SJSA1 (cell line): ENCODE measurements around the gene PRKN. TPM values are rescaled to one million over a fixed set of nuclear protein-coding genes. Genes with fewer than 3 reads are reported as not detected.

ENCODE experiments used
- DNase-seq, 2 experiments: peaks; one replicate each; pipeline ENCODE4 v3.0.0-alpha.2; 2015 to 2020; ENCODE audit warnings: low spot score in 2 of 2, low read depth in 1 of 2
- H3K27ac ChIP-seq: fragments of 250-450 bp; sonication (Bioruptor Pico); 2 replicates; pipeline ENCODE4 v1.5.1; 2020; ENCODE audit warnings: mild to moderate bottlenecking, moderate library complexity
- H3K27me3 ChIP-seq: fragments of 250-450 bp; sonication (Bioruptor Pico); replicated peaks from 2 replicates; pipeline ENCODE4 v1.5.1; 2020; ENCODE audit warnings: mild to moderate bottlenecking, moderate library complexity
- H3K36me3 ChIP-seq: fragments of 250-450 bp; sonication (Bioruptor Pico); 2 replicates; pipeline ENCODE4 v1.5.1; 2020; ENCODE audit warnings: mild to moderate bottlenecking
- H3K4me1 ChIP-seq: fragments of 250-450 bp; sonication (Bioruptor Pico); replicated peaks from 2 replicates; pipeline ENCODE4 v1.6.1; 2021; ENCODE audit warnings: mild to moderate bottlenecking
- H3K4me3 ChIP-seq: fragments of 250-450 bp; sonication (Bioruptor Pico); 2 replicates; pipeline ENCODE4 v1.5.1; 2020; ENCODE audit warnings: mild to moderate bottlenecking
- H3K9me3 ChIP-seq: fragments of 250-450 bp; sonication (Bioruptor Pico); replicated peaks from 2 replicates; pipeline ENCODE4 v1.5.1; 2020; ENCODE audit warnings: mild to moderate bottlenecking
- total RNA-seq: library from RNA; depleted of rRNA; stranded (reverse); fragments of >200 nt; shearing (Covaris generic); gene quantifications from 2 replicates; pipeline ENCODE4 v1.2.3, GENCODE V29; 2014

PRKN gene
- total RNA-seq, 1 experiment from 2014 or later = not detected

DNA sequence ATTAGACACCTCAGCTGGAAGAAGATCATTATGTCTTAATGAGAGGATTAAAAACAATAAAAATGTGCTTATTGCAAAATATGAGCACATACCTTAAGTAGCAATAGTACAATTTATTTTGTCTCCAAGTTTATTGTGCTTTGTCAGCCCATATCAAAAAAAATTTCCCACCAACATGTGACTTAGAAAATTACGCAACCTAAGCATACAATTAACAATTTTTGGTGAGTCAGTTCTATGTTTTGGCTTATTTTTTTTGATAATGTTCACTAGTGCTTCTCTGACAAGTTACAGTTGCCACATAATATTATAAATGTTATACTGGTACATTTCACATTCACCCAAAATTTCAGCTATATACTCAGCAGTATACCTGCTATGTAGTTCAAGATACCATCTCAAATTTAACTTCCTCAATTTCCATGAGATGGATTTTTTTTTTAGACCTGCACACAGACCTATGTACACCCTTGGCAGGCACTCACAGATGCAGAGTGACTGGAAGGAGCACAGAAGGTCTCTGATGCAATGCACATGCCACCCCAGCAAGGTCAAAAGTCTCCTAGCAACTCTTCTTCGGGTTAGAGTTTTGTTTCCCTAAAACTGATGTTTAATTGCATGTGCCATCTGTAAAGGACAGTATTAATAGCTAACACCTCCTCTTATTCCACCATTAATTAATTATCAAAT, 112.4 kb downstream of the PRKN start:
- no peaks in the 10 kb centered on the region for H3K4me1 ChIP-seq
- no peak overlapping the region for H3K4me3 ChIP-seq
- H3K27me3 ChIP-seq = no peaks in the 10 kb centered on the region
- H3K9me3 ChIP-seq = no peaks in the 10 kb centered on the region
- no peaks in the 10 kb centered on the region for H3K36me3 ChIP-seq
- H3K27ac ChIP-seq = no peak overlapping the region
- DNase-seq = no peak

GRCh38 chr6:162613310-162613709, 114.3 kb downstream of the PRKN start:
- no peaks in the 10 kb centered on the region for H3K27me3 ChIP-seq
- no peaks in the 10 kb centered on the region for H3K4me1 ChIP-seq
- H3K4me3 ChIP-seq = no peak overlapping the region
- no peak overlapping the region for H3K27ac ChIP-seq
- no peaks in the 10 kb centered on the region for H3K9me3 ChIP-seq
- H3K36me3 ChIP-seq = no peaks in the 10 kb centered on the region
- no peak for DNase-seq

DNA sequence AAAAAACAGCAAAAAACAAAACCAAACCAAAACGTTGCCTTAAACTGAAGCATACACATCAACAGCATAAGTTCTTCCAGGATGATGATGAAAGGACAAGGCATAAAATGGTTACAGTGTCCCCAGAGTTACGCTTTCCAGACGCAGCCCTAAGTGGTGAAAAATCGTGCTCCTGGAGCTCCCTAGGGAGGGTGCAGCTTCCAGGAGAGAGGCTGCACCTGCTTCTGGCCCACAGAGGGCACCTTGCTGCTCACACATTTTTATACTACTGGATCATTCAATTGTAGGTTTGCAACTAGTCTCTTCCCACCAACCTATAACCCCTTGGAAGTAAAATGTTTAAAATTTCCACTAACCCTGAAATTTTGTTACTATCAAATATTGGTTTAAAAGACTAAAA, 115.0 kb downstream of the PRKN start:
- Histone ChIP-seq H3K27me3 (no peaks in the 10 kb centered on the region), H3K9me3 (no peaks in the 10 kb centered on the region), H3K27ac (no peak overlapping the region), H3K4me1 (no peaks in the 10 kb centered on the region), H3K36me3 (no peaks in the 10 kb centered on the region), H3K4me3 (no peak overlapping the region)
- no peak for DNase-seq

GRCh38 chr6:162610351-162610750, 117.2 kb downstream of the PRKN start:
- Histone ChIP-seq H3K36me3 (no peaks in the 10 kb centered on the region), H3K27me3 (no peaks in the 10 kb centered on the region), H3K9me3 (no peaks in the 10 kb centered on the region), H3K27ac (no peak overlapping the region), H3K4me1 (no peaks in the 10 kb centered on the region), H3K4me3 (no peak overlapping the region)
- DNase-seq = no peak

DNA sequence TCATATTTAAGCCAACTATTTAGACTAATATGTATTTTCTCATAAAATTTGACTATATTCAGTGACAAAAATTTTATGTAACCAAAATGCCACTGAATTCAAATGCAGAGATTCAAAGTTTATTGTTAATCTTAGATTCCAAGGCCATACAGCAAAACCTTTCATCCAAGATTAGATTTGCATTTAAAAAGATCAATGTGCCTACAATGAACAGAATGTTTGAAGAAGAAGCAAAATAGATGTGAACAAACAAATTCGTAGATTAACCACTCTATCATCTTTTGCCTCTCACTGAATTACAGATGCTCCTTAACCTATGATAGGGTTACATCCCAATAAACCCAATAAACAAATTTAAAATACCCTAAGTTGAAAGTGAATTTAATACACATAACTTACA, 121.7 kb downstream of the PRKN start:
- H3K4me1 ChIP-seq = no peaks in the 10 kb centered on the region
- no peaks in the 10 kb centered on the region for H3K36me3 ChIP-seq
- H3K9me3 ChIP-seq = no peaks in the 10 kb centered on the region
- DNase-seq = no peak
- H3K4me3 ChIP-seq = no peak overlapping the region
- H3K27me3 ChIP-seq = no peaks in the 10 kb centered on the region
- H3K27ac ChIP-seq = no peak overlapping the region

- Histone ChIP-seq H3K27me3 (no peaks in the 10 kb centered on the region), H3K9me3 (no peaks in the 10 kb centered on the region), H3K36me3 (no peaks in the 10 kb centered on the region), H3K4me1 (no peaks in the 10 kb centered on the region), H3K27ac (no peak overlapping the region), H3K4me3 (no peak overlapping the region)
- no peak for DNase-seq
Measured at GRCh38 chr6:162603231-162604015, 124.1 kb downstream of the PRKN start.

GRCh38 chr6:162602759-162603158, 124.8 kb downstream of the PRKN start:
- Histone ChIP-seq H3K36me3 (no peaks in the 10 kb centered on the region), H3K27ac (no peak overlapping the region), H3K4me1 (no peaks in the 10 kb centered on the region), H3K27me3 (no peaks in the 10 kb centered on the region), H3K4me3 (no peak overlapping the region), H3K9me3 (no peaks in the 10 kb centered on the region)
- DNase-seq = no peak

DNA sequence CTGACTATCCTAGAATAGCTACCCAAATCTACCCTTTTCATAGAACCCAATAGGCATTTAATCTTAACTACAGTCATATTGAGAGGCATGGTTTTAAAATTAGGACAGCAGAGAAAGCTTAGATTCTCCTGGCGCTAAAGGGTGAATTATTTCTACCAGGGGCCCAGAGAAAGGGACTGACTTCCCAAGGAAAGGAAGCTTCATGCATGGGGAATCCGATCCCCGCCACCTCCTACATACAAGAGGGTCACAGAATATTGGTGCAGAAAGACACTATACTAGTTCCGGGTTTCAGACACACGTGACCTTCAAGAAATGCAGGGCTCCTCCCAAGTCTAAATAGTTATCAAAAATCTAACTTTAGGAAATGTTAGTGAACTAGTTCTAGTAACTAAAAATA, 130.9 kb downstream of the PRKN start:
- H3K9me3 ChIP-seq = no peaks in the 10 kb centered on the region
- no peak overlapping the region for H3K27ac ChIP-seq
- no peaks in the 10 kb centered on the region for H3K36me3 ChIP-seq
- no peak for DNase-seq
- no peak overlapping the region for H3K4me3 ChIP-seq
- H3K27me3 ChIP-seq = no peaks in the 10 kb centered on the region
- H3K4me1 ChIP-seq = no peaks in the 10 kb centered on the region

GRCh38 chr6:162591517-162591916, 136.0 kb downstream of the PRKN start:
- no peaks in the 10 kb centered on the region for H3K36me3 ChIP-seq

DNA sequence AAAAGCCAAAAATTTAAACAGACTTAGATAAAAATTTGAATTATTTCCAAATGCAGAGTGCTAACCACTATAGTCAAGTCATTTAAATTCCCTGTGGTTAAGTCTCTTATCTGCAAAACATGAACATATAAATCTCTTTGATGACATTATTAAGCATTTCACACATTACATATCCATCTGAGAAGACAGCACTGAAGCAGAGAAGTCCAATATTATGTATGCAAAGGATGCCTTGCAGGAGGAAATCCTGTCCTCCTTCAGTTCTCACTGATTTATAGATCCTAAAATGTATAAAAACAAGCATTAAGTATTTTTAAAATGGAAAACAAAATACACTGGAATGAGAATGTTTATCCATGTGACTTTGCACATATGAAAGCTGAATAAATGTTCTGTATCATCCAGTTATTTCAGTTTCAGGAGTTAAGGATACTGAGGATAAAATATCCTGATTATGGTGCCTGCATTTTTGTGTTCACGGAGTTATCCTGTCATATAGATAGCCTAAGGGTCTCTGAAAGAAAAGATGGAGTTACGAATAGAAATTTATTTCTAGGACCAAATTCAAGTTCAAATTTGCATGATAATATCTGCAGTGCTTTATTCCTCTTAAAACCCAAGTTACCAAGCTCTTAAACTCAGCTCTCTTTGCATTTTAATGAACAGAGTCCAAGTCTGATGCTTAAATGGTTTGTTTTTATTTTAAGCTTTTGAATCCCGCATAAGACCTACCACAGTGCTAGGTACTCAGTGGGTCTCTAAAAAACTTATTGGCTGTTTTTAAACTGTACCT, 145.4 kb downstream of the PRKN start:
- Histone ChIP-seq H3K4me1 (no peaks in the 10 kb centered on the region), H3K27me3 (no peaks in the 10 kb centered on the region), H3K4me3 (no peak overlapping the region), H3K27ac (no peak overlapping the region), H3K36me3 (no peaks in the 10 kb centered on the region), H3K9me3 (no peaks in the 10 kb centered on the region)
- no peak for DNase-seq

More at GRCh38 chr6:162591517-162591916, 136.0 kb downstream of the PRKN start:
- H3K4me3 ChIP-seq = no peak overlapping the region
- no peaks in the 10 kb centered on the region for H3K9me3 ChIP-seq
- H3K4me1 ChIP-seq = no peaks in the 10 kb centered on the region
- no peak overlapping the region for H3K27ac ChIP-seq
- H3K27me3 ChIP-seq = no peaks in the 10 kb centered on the region
- DNase-seq = no peak

DNA sequence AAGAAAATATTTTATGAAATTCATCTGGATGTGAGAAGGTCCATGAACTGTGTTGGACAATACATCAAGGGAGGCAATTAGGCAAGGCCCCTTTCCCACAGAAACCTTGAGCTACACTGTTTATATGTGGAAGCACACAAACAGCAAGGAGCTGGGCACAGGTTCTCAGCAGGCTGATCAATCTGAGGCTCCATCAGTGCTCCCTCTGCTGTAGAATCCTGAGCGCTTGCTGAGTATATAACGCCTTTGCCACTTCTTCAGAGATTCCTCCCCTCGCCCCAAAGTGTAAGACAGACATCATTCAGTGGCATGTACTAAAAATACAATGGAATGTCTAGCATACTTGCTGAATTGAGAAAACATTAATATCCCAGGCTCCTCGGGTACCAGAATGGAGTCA, 146.9 kb downstream of the PRKN start:
- Histone ChIP-seq H3K4me1 (no peaks in the 10 kb centered on the region), H3K36me3 (no peaks in the 10 kb centered on the region), H3K9me3 (no peaks in the 10 kb centered on the region), H3K27me3 (no peaks in the 10 kb centered on the region), H3K27ac (no peak overlapping the region), H3K4me3 (no peak overlapping the region)
- no peak for DNase-seq

GRCh38 chr6:162576016-162576415, 151.6 kb downstream of the PRKN start:
- H3K27me3 ChIP-seq = no peaks in the 10 kb centered on the region

GRCh38 chr6:162572240-162572639, 155.3 kb downstream of the PRKN start:
- Histone ChIP-seq H3K36me3 (no peaks in the 10 kb centered on the region), H3K27ac (no peak overlapping the region), H3K4me1 (no peaks in the 10 kb centered on the region), H3K4me3 (no peak overlapping the region), H3K27me3 (no peaks in the 10 kb centered on the region), H3K9me3 (0 out of 2 replicates have a peak, but pooled peaks cover 3% of the 10 kb centered on the region)
- no peak for DNase-seq

More at GRCh38 chr6:162576016-162576415, 151.6 kb downstream of the PRKN start:
- Histone ChIP-seq H3K4me3 (no peak overlapping the region), H3K36me3 (no peaks in the 10 kb centered on the region), H3K9me3 (0 out of 2 replicates have a peak, but pooled peaks cover 3% of the 10 kb centered on the region), H3K27ac (no peak overlapping the region), H3K4me1 (no peaks in the 10 kb centered on the region)
- DNase-seq = no peak

DNA sequence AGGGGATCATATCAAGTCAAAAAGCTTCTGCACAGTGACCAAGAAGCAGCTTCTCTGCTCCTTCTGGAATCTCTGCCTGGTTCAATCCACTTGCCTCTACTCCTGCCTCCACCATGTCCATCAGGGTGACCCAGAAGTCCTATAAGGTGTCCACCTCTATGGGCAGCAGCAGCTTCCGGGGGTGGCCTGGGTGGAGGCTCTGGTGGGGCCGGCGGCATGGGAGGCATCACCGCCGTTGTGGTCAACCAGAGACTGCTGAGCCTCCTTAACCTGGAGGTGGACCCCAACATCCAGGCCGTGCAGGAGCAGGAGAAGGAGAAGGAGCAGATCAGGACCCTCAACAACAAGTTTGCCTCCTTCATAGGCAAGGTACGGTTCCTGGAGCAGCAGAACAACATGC, 159.3 kb downstream of the PRKN start:
- Histone ChIP-seq H3K4me3 (no peak overlapping the region), H3K27me3 (no peaks in the 10 kb centered on the region), H3K27ac (no peak overlapping the region), H3K9me3 (no peaks in the 10 kb centered on the region; the same call in 1 of the 2 replicates), H3K36me3 (no peaks in the 10 kb centered on the region), H3K4me1 (no peaks in the 10 kb centered on the region)
- DNase-seq = no peak
